Ovary (tissue), 9 donors: ENCODE data around the gene ARHGEF4. TPM values are rescaled to one million over a fixed set of nuclear protein-coding genes. Genes with fewer than 3 reads are reported as not detected.

ENCODE experiments used
- DNase-seq, 5 donors: peaks; one replicate each; pipeline ENCODE4 v3.0.0-alpha.2; 2019 to 2020
- H3K27ac ChIP-seq, 2 donors: fragments of 200-600 bp; one replicate each; pipeline versions ENCODE4 v1.5.1 to v1.8.0; 2019 to 2022
- H3K27me3 ChIP-seq: fragments of 200-600 bp; one replicate; pipeline ENCODE4 v1.8.0; 2022
- H3K36me3 ChIP-seq: fragments of 200-600 bp; sonication (generic); one replicate; pipeline ENCODE4 v1.5.1; 2019
- H3K4me1 ChIP-seq: one replicate; pipeline ENCODE4 v1.8.1; 2013; ENCODE audit warnings: mild to moderate bottlenecking, moderate library complexity; ENCODE audit not compliant: insufficient read depth
- H3K4me3 ChIP-seq: fragments of 200-600 bp; sonication (generic); one replicate; pipeline ENCODE4 v1.5.1; 2017
- H3K9me3 ChIP-seq, 2 donors: fragments of 200-600 bp in 1 of 2; sonication (generic) in 1 of 2; one replicate each; pipeline versions ENCODE4 v1.5.1 to v1.8.1; 2013 to 2019; ENCODE audit warnings: mild to moderate bottlenecking in 1 of 2, moderate library complexity in 1 of 2
- EP300 ChIP-seq: sonication (generic); formaldehyde crosslinking; IDR thresholded peaks from one replicate; pipeline ENCODE4 v1.6.1; 2017; ENCODE audit warnings: antibody characterized with exemption
- POLR2A ChIP-seq: fragments of 450-650 bp; IDR thresholded peaks from one replicate; pipeline ENCODE4 v1.6.1; 2017; ENCODE audit warnings: antibody characterized with exemption, mild to moderate bottlenecking, moderate library complexity
- WGBS, 3 donors: extraction: QIAGEN DNeasy Blood & Tissue Kit in 1 of 3; methylation state at CpG; one replicate each; pipeline versions ENCODE4 v1.1.5 to v1.1.7; 2013 to 2017; 5-methylcytosine and 5-hydroxymethylcytosine counted together
- intact Hi-C, 4 donors: fragments of 100-400 bp; cut with DNase I; formaldehyde crosslinking; loops; one replicate each; pipeline versions ENCODE4 v1.11.0 to v1.15.1; 2022 to 2023
- polyA plus RNA-seq, 2 donors: library from polyadenylated mRNA; stranded (reverse); fragments of 200-250 nt in 1 of 2; fragments of 350-450 nt in 1 of 2; fragmentation: Illumina TruSeq in 1 of 2; extraction: RNeasy Lipid Tissue Mini Kit (QIAGEN cat#74804) in 1 of 2; gene quantifications; one replicate each; pipeline ENCODE4 v1.2.3, GENCODE V29; 2013 to 2014
- total RNA-seq, 7 donors: library from RNA; depleted of rRNA in 2 of 7; stranded (reverse); fragments of >200 nt in 2 of 7; fragmentation: NEBNext Ultra II Directional in 3 of 7; extraction: Animal tissue kit (Norgen Biotek cat#: 25700) in 3 of 7; gene quantifications; one replicate each; pipeline versions ENCODE4 v1.1.0 to v1.2.4, GENCODE V29; 2016 to 2023
- TF ChIP-seq, protein P1 (sequence below), 3 donors: fragments of 450-650 bp in 2 of 3; fragments of 200-600 bp in 1 of 3; IDR thresholded peaks; one replicate each; pipeline versions ENCODE4 v1.5.1 to v1.8.0; 2016 to 2022; ENCODE audit warnings: antibody characterized with exemption in 3 of 3, mild to moderate bottlenecking in 1 of 3
- donor health status: DM: no; HTN: no; CAD: no; lungs with moderate emphysema.
- donor health status: DM: no; HTN: no; CAD: no.
- donor health status: Bipolar disorder and iron deficiency.
- donor health status: DM: yes; HTN: yes; CAD: no.
- donor health status: DM: no; HTN: no; CAD: no.
- donor health status: DM: yes; HTN: yes; CAD: no.

Gene ARHGEF4
- total and polyA plus RNA-seq, 9 donors = 8.6 to 27.4 (median 18.0) TPM

DNA sequence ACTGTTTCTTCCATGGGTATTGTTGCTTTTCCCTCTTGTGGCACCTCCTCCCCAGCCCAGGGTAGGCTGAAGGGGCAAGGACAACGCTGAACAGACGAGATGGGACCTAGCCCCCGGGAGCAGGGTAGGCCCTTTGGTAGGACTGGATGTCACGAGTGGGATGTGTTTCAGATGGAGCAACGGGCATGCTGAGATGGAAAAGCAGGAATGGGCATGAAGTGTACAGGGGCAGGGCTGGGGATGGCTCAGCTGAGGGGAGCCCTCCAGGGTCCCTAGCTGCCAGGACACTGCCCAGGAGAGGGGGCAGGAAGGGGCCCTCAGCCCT lies 33.4 kb downstream of the ARHGEF4 start:
- H3K36me3 ChIP-seq = no peaks in the 10 kb centered on the region
- intact Hi-C loops = loop anchor here in 1 of 4 donors (5.0 kb wide), 1 partner anchor 73 kb away; no protein-coding TSS in a partner anchor
- no peaks in the 10 kb centered on the region for H3K4me1 ChIP-seq
- TF ChIP-seq POLR2A = no peak
- TF ChIP-seq EP300 = no peak
- H3K27me3 ChIP-seq = no peaks in the 10 kb centered on the region
- H3K9me3 ChIP-seq = no peaks in the 10 kb centered on the region
- 55 to 69% (median 61%) methylated on average over 5 of the region's 5 CpGs for WGBS, 3 donors
- no peak overlapping the region for H3K4me3 ChIP-seq
- no peak for DNase-seq
- H3K27ac ChIP-seq = no peak overlapping the region

DNA sequence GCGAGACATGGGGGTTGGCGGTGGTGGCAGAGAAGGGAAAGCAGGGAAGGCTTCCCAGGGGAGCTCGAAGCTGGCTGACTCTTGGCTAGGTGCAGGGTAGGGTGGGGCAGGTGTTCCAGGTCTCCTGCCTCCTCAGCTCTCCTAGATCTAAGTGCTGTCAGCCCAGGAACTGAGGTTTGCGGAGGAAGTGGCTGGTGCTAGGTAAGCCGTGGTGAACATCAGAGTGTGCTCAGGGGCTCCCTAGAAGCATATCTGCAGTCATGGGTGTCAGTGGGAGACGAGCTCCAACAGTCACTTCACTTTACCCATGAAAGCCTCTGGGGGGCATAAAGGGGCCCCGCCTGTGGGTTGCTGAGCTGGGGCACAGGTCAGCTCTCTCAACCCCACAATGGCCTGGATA lies 34.1 kb downstream of the ARHGEF4 start:
- H3K4me3 ChIP-seq = no peak overlapping the region
- TF ChIP-seq EP300 = no peak
- intact Hi-C loops = loop anchor here in 1 of 4 donors (5.0 kb wide), 1 partner anchor 73 kb away; no protein-coding TSS in a partner anchor
- no peaks in the 10 kb centered on the region for H3K4me1 ChIP-seq
- 85 to 86% (median 85%) methylated on average over 7 of the region's 7 CpGs for WGBS, 3 donors
- DNase-seq = no peak
- no peaks in the 10 kb centered on the region for H3K27me3 ChIP-seq
- no peak overlapping the region for H3K27ac ChIP-seq
- no peaks in the 10 kb centered on the region for H3K9me3 ChIP-seq
- H3K36me3 ChIP-seq = no peaks in the 10 kb centered on the region

DNA sequence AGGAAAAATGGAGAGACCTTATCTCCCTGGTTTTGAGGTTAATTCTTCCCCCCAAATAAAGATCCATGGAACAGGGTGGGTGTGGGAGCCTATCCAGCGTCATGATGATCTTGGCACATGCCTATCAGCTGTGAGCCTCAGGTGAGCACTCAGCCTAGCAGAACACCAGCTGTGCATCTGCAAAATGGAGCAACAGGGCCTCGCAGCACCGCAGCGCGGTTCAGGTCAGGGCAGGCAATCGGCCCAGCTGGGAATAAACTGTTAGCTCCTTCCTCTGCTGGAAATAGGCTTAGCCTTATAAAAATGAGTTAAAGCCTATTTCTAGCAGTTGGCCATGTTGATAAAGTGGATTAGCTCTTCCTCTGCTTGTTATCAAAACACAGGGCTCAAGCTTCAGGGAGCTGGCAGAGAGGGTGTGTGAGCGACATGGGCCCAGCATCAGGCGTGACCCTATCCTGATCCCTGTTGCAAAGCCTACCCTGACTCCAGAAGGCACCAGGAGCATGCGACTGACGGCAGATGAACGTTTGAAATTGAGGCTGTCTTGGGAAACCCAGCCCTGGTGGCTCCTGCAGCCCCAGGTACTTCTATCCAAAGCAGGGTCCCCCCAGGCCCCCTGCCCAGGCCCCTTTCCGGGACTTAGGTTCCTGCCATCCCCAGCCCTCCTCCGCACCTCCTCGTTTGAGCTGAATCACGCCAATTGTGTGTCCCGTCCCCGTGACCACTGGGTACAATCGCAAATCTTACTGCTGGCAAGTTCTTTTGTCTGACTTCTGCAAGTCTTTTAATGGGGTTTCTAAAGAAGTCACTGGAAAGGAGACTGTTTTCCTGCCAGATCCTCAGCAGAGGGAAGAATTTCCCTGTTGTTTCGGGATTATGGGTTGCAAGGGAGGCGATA lies 35.4 kb downstream of the ARHGEF4 start:
- Histone ChIP-seq H3K4me3 (no peak overlapping the region), H3K27me3 (no peaks in the 10 kb centered on the region), H3K9me3 (no peaks in the 10 kb centered on the region), H3K27ac (no peak overlapping the region), H3K36me3 (no peaks in the 10 kb centered on the region), H3K4me1 (no peaks in the 10 kb centered on the region)
- DNase-seq = no peak
- TF ChIP-seq, protein P1, sequence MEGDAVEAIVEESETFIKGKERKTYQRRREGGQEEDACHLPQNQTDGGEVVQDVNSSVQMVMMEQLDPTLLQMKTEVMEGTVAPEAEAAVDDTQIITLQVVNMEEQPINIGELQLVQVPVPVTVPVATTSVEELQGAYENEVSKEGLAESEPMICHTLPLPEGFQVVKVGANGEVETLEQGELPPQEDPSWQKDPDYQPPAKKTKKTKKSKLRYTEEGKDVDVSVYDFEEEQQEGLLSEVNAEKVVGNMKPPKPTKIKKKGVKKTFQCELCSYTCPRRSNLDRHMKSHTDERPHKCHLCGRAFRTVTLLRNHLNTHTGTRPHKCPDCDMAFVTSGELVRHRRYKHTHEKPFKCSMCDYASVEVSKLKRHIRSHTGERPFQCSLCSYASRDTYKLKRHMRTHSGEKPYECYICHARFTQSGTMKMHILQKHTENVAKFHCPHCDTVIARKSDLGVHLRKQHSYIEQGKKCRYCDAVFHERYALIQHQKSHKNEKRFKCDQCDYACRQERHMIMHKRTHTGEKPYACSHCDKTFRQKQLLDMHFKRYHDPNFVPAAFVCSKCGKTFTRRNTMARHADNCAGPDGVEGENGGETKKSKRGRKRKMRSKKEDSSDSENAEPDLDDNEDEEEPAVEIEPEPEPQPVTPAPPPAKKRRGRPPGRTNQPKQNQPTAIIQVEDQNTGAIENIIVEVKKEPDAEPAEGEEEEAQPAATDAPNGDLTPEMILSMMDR (IDR thresholded peaks at IDR 0.05) = no peak
- no peak for TF ChIP-seq POLR2A
- TF ChIP-seq EP300 = no peak
- 72 to 79% (median 74%) methylated on average over 20 of the region's 20 CpGs for WGBS, 3 donors
- intact Hi-C loops = loop anchor here in 3 of 4 donors (1.0 to 5.0 kb wide), 3 partner anchors 73 to 76 kb away; no protein-coding TSS in a partner anchor

DNA sequence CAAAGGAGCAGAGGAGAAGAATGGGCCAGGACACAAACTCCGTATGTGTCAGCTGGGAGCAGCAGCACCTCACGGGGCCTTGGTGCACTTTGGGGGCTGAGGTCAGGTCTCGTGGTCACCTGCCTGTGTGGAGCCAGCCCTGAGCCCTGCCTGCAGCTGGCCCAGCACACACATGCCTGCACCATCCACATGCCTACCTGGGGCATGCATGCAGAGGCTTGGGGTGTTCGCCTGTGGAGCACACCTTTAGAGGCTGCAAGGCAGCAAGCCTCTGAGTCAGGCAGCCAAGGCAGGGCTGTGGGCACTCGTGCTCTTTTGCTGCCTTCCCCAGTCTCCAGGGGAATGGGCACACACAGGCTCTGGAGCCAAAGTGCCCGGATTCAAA lies 36.0 kb downstream of the ARHGEF4 start:
- no peak overlapping the region for H3K4me3 ChIP-seq
- intact Hi-C loops = loop anchor here in 3 of 4 donors (1.0 to 5.0 kb wide), 3 partner anchors 74 to 76 kb away; no protein-coding TSS in a partner anchor
- no peak for TF ChIP-seq EP300
- no peak for TF ChIP-seq POLR2A
- TF ChIP-seq, protein P1 (IDR thresholded peaks at IDR 0.05) = no peak
- WGBS, 3 donors = 68 to 69% (median 69%) methylated on average over 6 of the region's 6 CpGs
- no peak overlapping the region for H3K27ac ChIP-seq
- DNase-seq = no peak
- no peaks in the 10 kb centered on the region for H3K4me1 ChIP-seq
- H3K27me3 ChIP-seq = no peaks in the 10 kb centered on the region
- no peaks in the 10 kb centered on the region for H3K9me3 ChIP-seq
- H3K36me3 ChIP-seq = no peaks in the 10 kb centered on the region

DNA sequence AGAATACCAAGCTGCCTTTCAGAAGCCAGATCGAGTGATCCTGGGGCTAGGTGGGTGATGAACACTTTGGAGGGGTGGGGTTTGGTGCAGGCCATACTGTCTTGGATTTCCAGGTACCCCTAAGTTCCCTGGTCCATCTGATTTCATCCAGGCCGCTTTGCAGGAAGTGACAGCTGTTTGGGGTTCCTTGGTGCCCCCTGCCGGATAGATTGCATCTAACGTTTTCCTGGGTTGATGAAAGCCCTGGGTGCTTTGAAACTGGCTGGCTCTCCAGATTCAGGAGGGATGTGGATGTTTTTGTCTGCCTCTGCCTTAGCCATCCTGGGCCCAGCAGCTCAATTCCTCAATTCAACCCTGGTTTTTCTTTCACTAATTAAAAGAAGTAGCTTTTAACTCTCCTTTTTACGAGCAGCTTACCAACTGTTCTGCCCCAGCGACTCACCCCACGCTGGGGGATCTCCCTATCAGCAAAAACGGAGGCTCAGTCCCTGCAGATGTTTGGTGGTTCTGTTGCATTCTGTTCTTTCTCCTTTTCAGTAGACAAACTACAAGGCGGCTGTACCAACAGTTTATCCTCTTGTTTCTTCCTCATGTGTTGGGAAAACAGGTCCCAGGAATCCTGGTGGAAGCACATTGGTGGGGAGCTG lies 37.1 kb downstream of the ARHGEF4 start:
- no peaks in the 10 kb centered on the region for H3K27me3 ChIP-seq
- WGBS, 3 donors = 39 to 41% (median 40%) methylated on average over 9 of the region's 9 CpGs
- TF ChIP-seq, protein P1 (IDR thresholded peaks at IDR 0.05) = peak in 1 of 3 donors; percentile 13
- TF ChIP-seq POLR2A (no peak), EP300 (no peak)
- H3K4me1 ChIP-seq = no peaks in the 10 kb centered on the region
- H3K4me3 ChIP-seq = no peak overlapping the region
- no peaks in the 10 kb centered on the region for H3K36me3 ChIP-seq
- intact Hi-C loops = loop anchor here in 2 of 4 donors (2.0 to 5.0 kb wide), 2 partner anchors 75 to 77 kb away; no protein-coding TSS in a partner anchor
- no peak overlapping the region for H3K27ac ChIP-seq
- DNase-seq = peak; percentile 39 to 76 (median 54)
- H3K9me3 ChIP-seq = no peaks in the 10 kb centered on the region
